ENCODE data around the gene CFC1B. TPM values are rescaled to one million over a fixed set of nuclear protein-coding genes. Genes with fewer than 3 reads are reported as not detected.

The CFC1B gene
- total RNA-seq, 2 experiments from 2014 or later = not detected

Other genes starting within 250 kb of the CFC1B start
- 10 to 100 TPM; 71.1 to 75.2 TPM for gene IMP4, start 178.3 kb upstream of the CFC1B start, total RNA-seq
- gene PTPN18, start 165.2 kb upstream of the CFC1B start, total RNA-seq = 10 to 100 TPM; 88.2 to 89.2 TPM
- gene POTEI, start 11.9 kb upstream of the CFC1B start, total RNA-seq = not detected
- not detected for gene CFC1, start 78.4 kb downstream of the CFC1B start, total RNA-seq
- gene POTEJ, start 90.2 kb downstream of the CFC1B start, total RNA-seq = not detected
- gene GPR148, start 207.8 kb downstream of the CFC1B start, total RNA-seq = not detected
- gene AMER3, start 234.3 kb downstream of the CFC1B start, total RNA-seq = not detected